Activated T-cell treated with anti-CD3 and anti-CD28 coated beads for 4 hours (primary cell): ENCODE data around the gene CCDC177.
"Not testable (repeated sequence)": the region's sequence is repeated elsewhere in the genome, so short reads cannot be mapped to it uniquely, and the experiment has no call there.

Experiments used
- DNase-seq: peaks from one replicate; pipeline ENCODE4 v3.0.0-alpha.2; 2020

Gene CCDC177

DNA sequence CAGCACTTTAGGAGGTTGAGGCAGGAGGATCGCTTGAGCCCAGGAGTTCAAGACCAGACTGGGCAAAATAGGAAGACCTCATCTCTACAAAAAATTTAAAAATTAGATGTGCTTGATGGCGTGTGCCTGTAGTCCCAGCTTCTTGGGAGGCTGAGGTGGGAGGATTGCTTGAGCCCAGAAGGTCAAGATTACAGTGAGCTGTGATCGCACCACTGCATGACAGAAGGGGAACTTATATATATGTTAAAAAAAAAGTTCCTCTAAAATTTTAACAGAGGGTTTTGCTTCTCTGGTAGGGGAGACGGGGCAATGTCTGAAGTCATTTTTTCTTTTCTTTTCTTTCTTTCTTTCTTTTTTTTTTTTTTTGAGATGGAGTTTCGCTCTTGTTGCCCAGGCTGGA is 24.8 kb upstream of the CCDC177 start:
- not testable (repeated sequence) for DNase-seq

DNA sequence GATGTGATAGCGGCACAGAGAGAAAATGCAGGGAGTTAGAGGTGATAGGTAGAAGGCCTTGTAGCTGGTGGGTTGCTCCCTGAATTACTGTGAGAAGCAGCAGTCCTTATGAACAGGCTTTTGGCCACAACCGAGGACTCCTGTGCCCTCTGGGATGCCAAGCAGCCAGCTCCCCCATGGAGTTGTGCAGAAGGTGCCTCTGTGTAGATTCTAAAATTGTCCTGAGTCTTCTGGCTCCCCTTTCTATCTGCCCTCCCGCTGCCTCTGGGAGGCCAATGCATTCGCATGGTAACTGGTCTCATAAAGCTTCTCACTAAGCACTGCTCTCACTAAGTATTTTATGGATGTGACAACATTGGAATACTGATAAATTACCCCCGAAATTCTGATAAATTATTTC is 20.7 kb upstream of the CCDC177 start:
- DNase-seq = no peak

- DNase-seq = no peak
Measured at GRCh38 chr14:69594846-69595245, 20.2 kb upstream of the CCDC177 start.

DNA sequence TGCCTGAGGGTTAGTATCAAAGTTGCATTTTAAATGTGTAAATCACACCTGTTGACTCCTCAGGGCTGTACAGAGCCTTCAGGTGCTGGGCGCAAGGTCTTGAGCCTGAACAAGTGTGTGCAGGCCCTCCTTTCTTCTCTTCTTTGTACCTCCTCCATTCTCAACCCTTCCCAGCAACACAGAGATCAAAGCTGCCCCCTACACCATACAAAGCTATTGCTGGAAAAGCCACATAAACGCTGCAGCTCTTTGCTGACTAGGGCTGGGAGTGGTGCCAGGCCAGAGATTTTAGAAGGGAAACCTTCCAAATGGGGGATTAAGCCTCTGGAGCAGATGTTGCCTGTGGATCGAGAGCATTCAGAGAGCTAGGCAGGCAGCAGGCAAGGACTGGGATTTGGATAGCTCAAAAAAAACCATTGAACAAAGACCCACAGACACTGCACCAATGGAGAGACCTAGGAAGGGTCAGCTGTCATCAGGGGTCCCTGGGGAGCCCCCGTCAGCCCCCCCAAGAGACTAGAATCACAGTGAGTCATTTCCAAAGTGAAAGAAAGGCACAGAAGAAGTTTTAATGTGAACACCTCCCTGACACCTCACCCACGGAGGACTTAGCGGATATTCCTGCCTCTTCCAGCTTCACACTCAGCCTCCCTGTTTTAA is 18.5 kb upstream of the CCDC177 start:
- no peak for DNase-seq

DNA sequence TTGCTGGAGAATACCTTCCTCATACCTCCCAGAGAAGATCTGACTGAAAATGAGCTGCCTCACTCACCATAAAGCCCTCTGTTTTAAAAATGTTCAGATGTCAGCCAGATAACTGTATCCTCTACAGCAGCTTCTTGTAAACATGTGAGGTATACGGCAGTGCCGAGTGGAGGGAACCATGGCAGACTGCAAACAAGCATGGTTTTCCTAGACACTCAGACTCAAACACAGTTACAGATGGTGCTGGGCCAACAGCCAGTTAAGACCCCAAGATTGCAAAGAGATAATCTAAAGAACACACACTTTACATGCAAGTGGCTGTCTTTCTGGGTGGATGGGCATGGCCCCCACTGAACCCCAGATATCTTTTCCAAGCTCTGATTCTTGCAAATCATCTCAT is 16.6 kb upstream of the CCDC177 start:
- DNase-seq = no peak

GRCh38 chr14:69587389-69587788 is 12.7 kb upstream of the CCDC177 start:
- no peak for DNase-seq

DNA sequence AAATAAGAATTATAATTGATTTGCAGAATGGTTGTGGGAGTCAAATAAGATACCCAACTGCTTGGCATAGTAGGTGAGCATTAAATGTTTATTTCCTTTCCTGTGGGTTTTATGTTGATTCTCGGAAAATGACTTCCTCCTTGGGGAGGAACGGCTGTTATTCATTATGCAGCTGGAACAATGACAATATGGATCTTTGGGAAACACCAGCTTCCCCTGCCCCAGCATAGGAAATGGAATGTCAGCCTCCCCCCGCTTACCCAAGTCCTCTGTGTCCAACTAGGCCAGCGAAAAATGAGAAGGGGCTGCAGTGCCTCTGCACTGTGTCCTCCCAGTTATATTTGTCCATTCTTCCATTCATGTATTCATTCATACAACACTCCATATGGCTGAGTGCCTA is 11.7 kb upstream of the CCDC177 start:
- DNase-seq = no peak

DNA sequence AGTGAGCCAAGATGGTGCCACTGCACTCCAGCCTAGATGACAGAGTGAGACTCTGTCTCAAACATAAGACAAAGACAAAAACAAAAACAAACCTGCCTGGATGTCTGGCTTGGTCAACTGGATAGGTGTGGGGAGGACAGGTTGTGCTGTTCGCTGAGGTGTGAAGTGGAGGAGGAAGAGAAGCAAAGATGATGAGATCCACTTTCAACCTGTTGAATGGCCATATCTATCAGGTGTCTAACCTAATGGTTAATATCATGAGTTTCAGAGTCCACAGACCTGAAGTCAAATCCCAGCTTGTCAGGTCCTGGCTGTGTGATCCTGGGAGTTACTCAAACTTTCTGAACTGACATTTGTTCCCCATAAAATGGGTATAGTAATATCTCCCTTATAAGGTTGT is 9.7 kb upstream of the CCDC177 start:
- DNase-seq = no peak

DNA sequence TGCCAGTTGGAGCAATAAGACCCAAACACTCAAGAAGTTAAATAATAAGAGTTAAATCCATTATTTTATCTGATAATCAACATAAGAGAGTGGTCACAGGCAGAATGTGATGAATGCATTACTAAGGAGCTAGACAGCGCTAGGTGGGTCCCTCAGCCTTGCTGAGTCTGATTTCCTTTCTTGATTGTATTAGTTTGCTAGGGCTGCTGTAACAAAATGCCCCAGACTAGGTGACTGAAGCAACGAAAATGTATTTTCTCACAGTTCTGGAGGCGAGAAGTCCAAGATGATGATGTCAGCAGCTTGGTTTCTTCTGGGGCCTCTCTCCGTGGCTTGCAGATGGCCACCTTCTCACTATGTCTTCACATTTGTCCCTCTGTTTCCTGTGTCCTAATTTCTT is 8.2 kb upstream of the CCDC177 start:
- no peak for DNase-seq

DNA sequence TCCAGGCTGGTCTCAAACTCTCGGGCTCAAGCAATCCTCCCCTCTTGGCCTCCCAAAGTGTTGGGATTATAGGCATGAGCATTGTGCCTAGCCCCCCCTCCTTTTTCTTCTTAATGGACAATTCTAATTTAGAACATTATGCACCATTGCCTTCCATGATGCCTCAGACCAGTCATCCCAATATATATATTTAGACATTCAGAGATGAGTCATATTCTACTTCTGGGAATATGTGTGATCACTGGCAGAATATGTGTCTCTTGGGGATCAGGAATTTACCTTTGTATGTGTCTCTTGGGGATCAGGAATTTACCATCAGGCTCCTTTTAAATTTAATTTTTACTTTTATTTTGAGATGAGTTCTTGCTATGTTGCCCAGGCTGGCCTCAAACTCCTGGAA is 7.5 kb upstream of the CCDC177 start:
- no peak for DNase-seq

DNA sequence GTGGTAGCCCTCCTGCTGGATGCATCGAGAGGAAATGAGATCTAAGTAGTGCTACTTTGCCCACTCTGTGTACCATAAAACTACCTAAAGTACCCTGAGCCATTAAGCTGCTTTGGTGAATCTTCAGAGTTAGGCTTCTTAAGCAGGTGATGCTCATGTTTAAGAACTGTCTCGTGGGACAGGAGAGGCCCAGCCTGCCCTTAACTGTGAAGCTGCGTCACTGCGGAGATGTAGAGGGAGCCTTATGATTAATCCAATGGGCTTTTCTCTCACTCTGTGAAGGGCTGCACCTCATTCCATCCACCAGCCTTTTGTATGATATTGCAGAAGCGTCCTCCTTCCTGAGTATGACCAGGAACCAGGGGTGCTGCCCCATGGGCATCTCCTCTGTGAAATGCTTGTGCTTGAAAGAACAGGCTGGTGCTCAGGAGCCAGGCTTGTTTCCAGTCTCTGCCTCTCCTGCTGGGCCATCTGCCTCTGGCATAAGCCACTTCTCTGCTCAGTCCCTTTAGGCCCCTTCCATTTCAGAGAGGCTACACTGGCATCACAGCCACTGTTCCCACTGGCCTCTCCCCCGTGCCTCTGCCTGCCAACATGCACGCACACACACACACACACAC is 6.8 kb upstream of the CCDC177 start:
- no peak for DNase-seq

DNA sequence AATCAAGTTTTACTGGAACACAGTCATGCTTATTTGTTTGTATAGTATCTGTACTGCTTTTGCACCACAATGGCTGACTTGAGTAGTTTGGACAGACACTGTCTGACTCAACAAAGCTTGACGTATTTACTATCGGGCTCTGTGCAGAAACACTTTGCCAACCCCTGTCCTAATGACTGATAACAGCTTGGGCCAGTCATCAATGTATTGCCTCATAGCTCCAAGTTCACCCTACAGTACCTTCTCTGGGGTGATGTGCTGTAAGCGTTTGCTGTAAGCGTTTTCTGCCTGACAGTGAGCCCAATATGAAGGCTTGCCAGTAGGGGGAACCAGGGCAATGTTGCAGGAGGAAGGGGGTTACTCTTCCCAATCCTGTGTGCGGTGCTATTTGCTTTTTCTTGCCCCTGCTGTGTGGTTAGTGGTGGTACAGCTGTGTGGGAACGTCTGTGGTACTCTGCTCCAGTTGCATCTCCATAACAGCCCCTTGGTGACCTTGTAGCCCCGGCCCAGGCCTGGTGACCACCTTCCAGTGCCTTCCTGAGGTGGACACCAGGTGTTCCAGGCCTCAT is 5.4 kb upstream of the CCDC177 start:
- no peak for DNase-seq

- no peak for DNase-seq
Measured at GRCh38 chr14:69579476-69579875, 4.8 kb upstream of the CCDC177 start.

GRCh38 chr14:69574954-69575295 is 254 bp upstream of the CCDC177 start:
- DNase-seq = no peak

DNA sequence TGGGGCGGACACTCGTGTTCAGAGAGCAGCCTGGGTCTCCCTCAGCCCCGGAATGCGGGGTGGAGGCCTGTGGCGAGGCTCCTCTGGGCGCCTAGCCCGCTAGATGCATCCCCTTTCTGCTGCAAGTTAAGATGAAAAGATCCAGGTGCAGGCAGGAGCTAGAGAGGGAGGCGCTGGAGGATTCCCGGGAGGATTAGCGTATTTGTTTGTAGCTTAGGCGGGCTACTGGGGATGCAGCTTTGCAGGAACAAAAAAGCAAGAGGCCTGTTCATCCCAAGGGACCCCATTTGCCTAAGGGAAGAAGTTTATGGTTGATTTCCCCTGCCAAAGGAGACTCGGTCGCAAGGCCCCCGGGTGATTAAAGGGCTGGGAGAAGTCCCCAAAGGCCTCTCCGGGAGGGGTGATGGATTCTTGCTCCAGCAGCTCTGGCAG is 824 bp downstream of the CCDC177 start:
- peak; percentile 7 for DNase-seq

GRCh38 chr14:69573205-69573830 is 1.4 kb downstream of the CCDC177 start:
- DNase-seq = no peak

DNA sequence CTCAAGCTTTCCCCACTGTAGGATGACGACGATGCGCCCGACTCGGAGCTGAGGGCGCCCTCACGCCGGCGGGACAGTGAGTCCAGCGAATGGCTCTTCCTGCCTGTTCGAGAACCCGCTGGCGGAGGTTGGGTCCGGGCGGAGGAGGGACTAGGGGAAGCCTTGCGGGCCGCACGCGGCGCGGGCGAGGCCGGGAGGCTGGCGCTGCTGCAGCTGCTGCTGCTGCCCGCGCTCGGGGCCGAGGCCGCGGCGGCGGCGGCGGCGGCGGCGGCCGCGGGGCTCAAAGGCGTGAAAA is 1.9 kb downstream of the CCDC177 start:
- no peak for DNase-seq

GRCh38 chr14:69572030-69572840 is 2.4 kb downstream of the CCDC177 start:
- no peak for DNase-seq

DNA sequence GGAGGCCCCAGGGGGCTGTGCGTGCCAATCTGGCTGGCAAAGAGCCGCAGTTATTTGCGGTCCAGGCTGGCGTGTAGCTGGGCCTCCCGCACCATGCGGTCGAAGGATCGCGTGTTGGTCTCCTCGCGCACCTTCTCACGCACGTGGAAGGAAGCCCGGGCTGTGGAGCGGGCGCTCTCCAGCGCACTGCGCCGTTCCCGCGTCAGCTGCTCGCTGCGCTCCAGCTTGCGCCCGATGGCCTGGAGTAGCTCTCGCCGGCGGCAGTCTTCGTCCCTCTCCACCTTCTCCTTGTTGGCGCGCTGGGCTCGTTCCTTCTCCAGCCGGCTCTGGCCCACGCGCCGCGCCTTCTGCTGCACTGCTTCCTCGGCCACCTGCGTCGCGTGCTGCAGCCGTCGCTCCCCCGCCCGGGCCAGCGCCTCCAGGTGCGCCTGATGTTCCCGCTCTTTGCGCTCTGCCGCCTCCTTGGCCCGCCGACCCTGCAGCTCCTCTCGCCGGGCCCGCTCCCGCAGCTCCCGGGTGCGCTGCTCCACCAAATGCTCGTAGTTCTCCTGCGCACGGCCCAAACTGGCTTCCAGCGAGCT is 3.1 kb downstream of the CCDC177 start:
- no peak for DNase-seq

DNA sequence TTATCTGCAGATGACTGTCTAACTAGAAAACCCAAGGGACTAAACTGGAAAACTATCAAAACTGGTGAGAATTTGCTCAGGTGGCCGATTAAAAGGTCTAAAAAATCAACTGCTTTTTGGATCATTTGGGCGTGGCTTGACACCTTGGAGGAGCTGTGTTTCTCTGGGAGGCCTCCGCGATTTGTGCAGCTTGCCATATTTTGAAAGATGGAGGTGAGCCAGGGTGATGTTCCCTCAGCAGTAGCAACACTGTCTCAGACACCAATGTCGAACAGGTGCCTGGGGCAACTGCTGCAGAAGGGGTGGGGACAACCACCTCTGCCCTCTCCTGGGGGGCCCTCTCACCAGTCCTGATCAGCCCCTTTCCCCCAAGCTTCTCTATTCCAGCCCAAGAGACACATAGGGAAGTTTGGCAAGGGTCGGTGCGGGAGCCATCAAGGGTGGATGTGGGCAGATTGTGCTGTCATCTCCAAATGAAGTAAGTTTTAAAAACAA is 3.8 kb downstream of the CCDC177 start:
- DNase-seq = no peak

DNA sequence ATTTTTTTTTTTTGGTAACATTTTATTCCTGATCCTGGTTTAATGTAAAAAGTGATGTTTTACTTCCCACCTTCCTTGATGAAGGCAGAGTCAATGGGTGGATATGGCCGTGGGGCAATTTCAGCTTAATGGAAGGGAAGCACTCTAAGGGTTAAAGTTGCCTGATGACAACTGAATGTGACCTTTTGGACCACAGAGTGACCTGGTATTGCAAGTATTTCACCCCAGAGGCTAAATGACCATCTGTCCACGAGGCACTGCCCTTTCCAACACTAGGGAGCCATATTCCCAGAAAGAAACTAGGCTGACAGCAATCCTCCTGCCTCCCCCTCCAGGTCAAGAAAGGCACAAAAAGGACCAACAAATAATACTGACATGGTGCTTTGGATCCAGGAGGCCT is 4.8 kb downstream of the CCDC177 start:
- DNase-seq = no peak

DNA sequence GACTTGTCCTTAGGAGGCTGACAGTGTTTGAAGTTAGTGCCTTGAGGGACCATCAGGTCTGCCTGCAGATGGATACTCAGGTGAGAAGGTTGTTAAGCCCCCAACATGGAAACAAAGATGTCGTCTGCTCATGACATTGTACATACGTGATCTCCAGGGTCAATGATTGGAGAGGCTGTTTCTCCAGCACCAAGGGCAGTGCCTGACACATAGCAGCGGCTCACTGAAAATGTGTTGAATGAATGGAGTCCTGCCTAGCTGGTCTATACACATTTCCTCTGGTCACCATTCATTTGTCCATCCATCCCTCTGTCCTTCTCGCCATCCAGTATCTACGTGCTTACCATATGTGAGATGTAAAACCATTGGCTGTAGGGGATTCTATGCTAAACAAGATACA is 7.1 kb downstream of the CCDC177 start:
- no peak for DNase-seq

- no peak for DNase-seq
Measured at GRCh38 chr14:69561893-69562292, 12.8 kb downstream of the CCDC177 start.
